K562 treated with DMSO at 1 percent for 48 hours (cell line): ENCODE measurements around the gene RBM17. TPM values are rescaled to one million over a fixed set of nuclear protein-coding genes. Genes with fewer than 3 reads are reported as not detected.

Experiments used
- total RNA-seq: library from RNA; unstranded; fragments of 300-600 nt; gene quantifications from 2 replicates; pipeline ENCODE4 v1.2.3, GENCODE V29; 2022; ENCODE audit warnings: low replicate concordance; ENCODE audit errors: extremely low read depth

The RBM17 gene
- total RNA-seq = not detected in 2 replicates

GRCh38 chr10:6088721-6089333 is at the start of gene RBM17:
Gene RBM17, plus strand, starts transcription at chr10:6089034. Its CDS starts 8,032 bp downstream, at chr10:6097066.

GRCh38 chr10:6062101-6062771 is 26.6 kb upstream of the RBM17 start, which contains the start of gene IL2RA:
Gene IL2RA, minus strand, starts transcription at chr10:6062367. Its CDS starts 216 bp downstream, at chr10:6062151.

Other genes with a start within 250 kb of the RBM17 start
- gene ANKRD16, start 199.1 kb upstream of the RBM17 start, total RNA-seq = not detected in 2 replicates
- gene FBH1, start 198.8 kb upstream of the RBM17 start, total RNA-seq = not detected in 2 replicates
- not detected in 2 replicates for gene IL15RA, start 111.5 kb upstream of the RBM17 start, total RNA-seq
- gene IL2RA, start 26.7 kb upstream of the RBM17 start, total RNA-seq = not detected in 2 replicates
- gene PFKFB3, start 113.9 kb downstream of the RBM17 start, total RNA-seq = not detected in 2 replicates